Trophoblast cell (in vitro differentiated cells and primary cell): ENCODE measurements around the gene ZBTB20.

Experiments used
- DNase-seq, 2 donors: peaks; one replicate each; pipeline ENCODE4 v3.0.0-alpha.2; 2016
- H2AFZ ChIP-seq: 2 replicates; pipeline ENCODE4 v1.6.1; 2013; ENCODE audit warnings: low read length, moderate library complexity, mild to moderate bottlenecking; ENCODE audit not compliant: insufficient read depth, poor library complexity
- H2AK5ac ChIP-seq: 2 replicates; pipeline ENCODE4 v1.6.1; 2013; ENCODE audit warnings: mild to moderate bottlenecking, low read length
- H2BK120ac ChIP-seq: 2 replicates; pipeline ENCODE4 v1.6.1; 2013; ENCODE audit warnings: low read length, mild to moderate bottlenecking, moderate library complexity; ENCODE audit not compliant: insufficient read depth, poor library complexity
- H2BK12ac ChIP-seq: 2 replicates; pipeline ENCODE4 v1.6.1; 2013; ENCODE audit warnings: mild to moderate bottlenecking, low read length, moderate library complexity
- H2BK5ac ChIP-seq: 2 replicates; pipeline ENCODE4 v1.6.1; 2013; ENCODE audit warnings: low read length, low read depth, moderate library complexity, mild to moderate bottlenecking; ENCODE audit not compliant: poor library complexity
- H3K14ac ChIP-seq: 2 replicates; pipeline ENCODE4 v1.6.1; 2013; ENCODE audit warnings: mild to moderate bottlenecking, low read length
- H3K18ac ChIP-seq: 2 replicates; pipeline ENCODE4 v1.6.1; 2013; ENCODE audit warnings: mild to moderate bottlenecking, low read length
- H3K23ac ChIP-seq: 2 replicates; pipeline ENCODE4 v1.6.1; 2013; ENCODE audit warnings: low read length
- H3K27ac ChIP-seq: 2 replicates; pipeline ENCODE4 v1.5.1; 2013; ENCODE audit warnings: low read depth, mild to moderate bottlenecking, inconsistent platforms, low read length, moderate library complexity
- H3K27me3 ChIP-seq: 2 replicates; pipeline ENCODE4 v1.6.1; 2013; ENCODE audit warnings: inconsistent platforms, mild to moderate bottlenecking, low read length, moderate library complexity; ENCODE audit not compliant: insufficient read depth
- H3K36me3 ChIP-seq, 2 experiments: 1 replicate in 1 of 2; 2 replicates in 1 of 2; pipeline ENCODE4 v1.6.1; 2013; ENCODE audit warnings: low read length in 2 of 2, mild to moderate bottlenecking in 2 of 2, moderate library complexity in 1 of 2; ENCODE audit not compliant: insufficient read depth in 2 of 2, control insufficient read depth in 1 of 2
- H3K4ac ChIP-seq: 2 replicates; pipeline ENCODE4 v1.6.1; 2013; ENCODE audit warnings: low read depth, mild to moderate bottlenecking, low read length, moderate library complexity
- H3K4me1 ChIP-seq, 2 experiments: 1 replicate in 1 of 2; 2 replicates in 1 of 2; pipeline ENCODE4 v1.6.1; 2013; ENCODE audit warnings: low read length in 2 of 2, mild to moderate bottlenecking in 2 of 2, moderate library complexity in 1 of 2; ENCODE audit not compliant: insufficient read depth in 2 of 2, control insufficient read depth in 1 of 2
- H3K4me2 ChIP-seq: 2 replicates; pipeline ENCODE4 v1.6.1; 2013; ENCODE audit warnings: inconsistent platforms, mild to moderate bottlenecking, low read length, moderate library complexity
- H3K4me3 ChIP-seq: 2 replicates; pipeline ENCODE4 v1.5.1; 2013; ENCODE audit warnings: mild to moderate bottlenecking, low read depth, low read length, inconsistent platforms
- H3K79me1 ChIP-seq: one replicate; pipeline ENCODE4 v1.6.1; 2013; ENCODE audit warnings: low read length
- H3K79me2 ChIP-seq: 2 replicates; pipeline ENCODE4 v1.6.1; 2013; ENCODE audit warnings: low read length, mild to moderate bottlenecking; ENCODE audit not compliant: control insufficient read depth, insufficient read depth, poor library complexity
- H3K9ac ChIP-seq: 2 replicates; pipeline ENCODE4 v1.6.1; 2013; ENCODE audit warnings: mild to moderate bottlenecking, low read length
- H3K9me3 ChIP-seq: 2 replicates; pipeline ENCODE4 v1.6.1; 2013; ENCODE audit warnings: low read depth, mild to moderate bottlenecking, control low read depth, inconsistent platforms, low read length; ENCODE audit not compliant: insufficient read depth
- H4K12ac ChIP-seq: 2 replicates; pipeline ENCODE4 v1.6.1; 2013; ENCODE audit warnings: low read depth, mild to moderate bottlenecking, low read length, moderate library complexity
- H4K8ac ChIP-seq: 2 replicates; pipeline ENCODE4 v1.6.1; 2013; ENCODE audit warnings: low read depth, mild to moderate bottlenecking, low read length, moderate library complexity
- H4K91ac ChIP-seq: one replicate; pipeline ENCODE4 v1.6.1; 2013; ENCODE audit warnings: low read depth, mild to moderate bottlenecking, low read length, moderate library complexity
- WGBS: extraction: QIAGEN DNeasy Blood & Tissue Kit; methylation state at CpG from one replicate; pipeline ENCODE4 v1.1.7; 2013; ENCODE audit warnings: missing lambda C conversion rate; ENCODE audit not compliant: insufficient read length, insufficient coverage; ENCODE audit errors: extremely low coverage; 5-methylcytosine and 5-hydroxymethylcytosine counted together

ZBTB20 gene

GRCh38 chr3:114466816-114467215 lies 680.3 kb downstream of the ZBTB20 start:
- no peaks in the 10 kb centered on the region for H3K79me1 ChIP-seq
- no peak overlapping the region for H3K4me2 ChIP-seq
- WGBS = no CpG with 5 or more reads among the region's 4 CpGs
- H4K12ac ChIP-seq = no peak overlapping the region
- H3K27ac ChIP-seq = no peak overlapping the region
- no peak overlapping the region for H2AFZ ChIP-seq
- no peak overlapping the region for H4K8ac ChIP-seq
- H2AK5ac ChIP-seq = no peak overlapping the region
- H3K27me3 ChIP-seq = no peaks in the 10 kb centered on the region
- H3K9me3 ChIP-seq = no peaks in the 10 kb centered on the region
- H3K4me3 ChIP-seq = no peak overlapping the region
- no peak overlapping the region for H2BK120ac ChIP-seq
- H2BK5ac ChIP-seq = no peak overlapping the region
- H2BK12ac ChIP-seq = no peak overlapping the region
- no peak overlapping the region for H3K4ac ChIP-seq
- H3K18ac ChIP-seq = no peak overlapping the region
- H3K36me3 ChIP-seq = no peaks in the 10 kb centered on the region
- H3K23ac ChIP-seq = no peak overlapping the region
- no peak overlapping the region for H3K14ac ChIP-seq
- H3K9ac ChIP-seq = no peak overlapping the region
- DNase-seq = no peak
- no peaks in the 10 kb centered on the region for H3K4me1 ChIP-seq
- no peaks in the 10 kb centered on the region for H3K79me2 ChIP-seq
- no peak overlapping the region for H4K91ac ChIP-seq

- Histone ChIP-seq H4K91ac (no peak overlapping the region), H3K4me2 (no peak overlapping the region), H3K79me1 (no peaks in the 10 kb centered on the region), H2AFZ (no peak overlapping the region), H4K8ac (no peak overlapping the region), H3K27me3 (no peaks in the 10 kb centered on the region), H2BK120ac (no peak overlapping the region), H3K23ac (no peak overlapping the region), H3K36me3 (no peaks in the 10 kb centered on the region), H3K4me1 (no peaks in the 10 kb centered on the region), H3K27ac (no peak overlapping the region), H2BK12ac (no peak overlapping the region), H3K79me2 (no peaks in the 10 kb centered on the region), H3K14ac (no peak overlapping the region), H3K9me3 (no peaks in the 10 kb centered on the region), H3K9ac (no peak overlapping the region), H2AK5ac (no peak overlapping the region), H3K18ac (no peak overlapping the region), H2BK5ac (no peak overlapping the region), H3K4ac (no peak overlapping the region), H3K4me3 (no peak overlapping the region), H4K12ac (no peak overlapping the region)
- no peak for DNase-seq
- WGBS = no CpG with 5 or more reads among the region's 2 CpGs
Observed at GRCh38 chr3:114466251-114466650, 680.8 kb downstream of the ZBTB20 start.

GRCh38 chr3:114464548-114464947 lies 682.5 kb downstream of the ZBTB20 start:
- H3K9ac ChIP-seq = no peak overlapping the region
- no peaks in the 10 kb centered on the region for H3K79me1 ChIP-seq
- no peak overlapping the region for H2AK5ac ChIP-seq
- no peaks in the 10 kb centered on the region for H3K27me3 ChIP-seq
- no peak overlapping the region for H4K12ac ChIP-seq
- H2BK5ac ChIP-seq = no peak overlapping the region
- H3K18ac ChIP-seq = no peak overlapping the region
- no peak overlapping the region for H3K4me2 ChIP-seq
- no peak overlapping the region for H3K4ac ChIP-seq
- no peak overlapping the region for H3K23ac ChIP-seq
- no peak overlapping the region for H4K91ac ChIP-seq
- no peaks in the 10 kb centered on the region for H3K4me1 ChIP-seq
- no peak overlapping the region for H2BK120ac ChIP-seq
- no peaks in the 10 kb centered on the region for H3K36me3 ChIP-seq
- no peak overlapping the region for H4K8ac ChIP-seq
- no peak overlapping the region for H3K4me3 ChIP-seq
- no peak overlapping the region for H3K27ac ChIP-seq
- no peak overlapping the region for H2AFZ ChIP-seq
- H3K79me2 ChIP-seq = no peaks in the 10 kb centered on the region
- no peak overlapping the region for H3K14ac ChIP-seq
- DNase-seq = no peak
- H2BK12ac ChIP-seq = no peak overlapping the region
- H3K9me3 ChIP-seq = no peaks in the 10 kb centered on the region

GRCh38 chr3:114462750-114463149 lies 684.3 kb downstream of the ZBTB20 start:
- H3K9ac ChIP-seq = no peak overlapping the region
- no peak overlapping the region for H3K4ac ChIP-seq
- H3K23ac ChIP-seq = no peak overlapping the region
- H2AFZ ChIP-seq = no peak overlapping the region
- WGBS = no CpG with 5 or more reads among the region's 3 CpGs
- H3K79me2 ChIP-seq = no peaks in the 10 kb centered on the region
- H2AK5ac ChIP-seq = no peak overlapping the region
- no peak overlapping the region for H2BK12ac ChIP-seq
- no peak overlapping the region for H4K12ac ChIP-seq
- no peak overlapping the region for H3K18ac ChIP-seq
- H3K27me3 ChIP-seq = no peaks in the 10 kb centered on the region
- no peak overlapping the region for H3K4me3 ChIP-seq
- no peaks in the 10 kb centered on the region for H3K4me1 ChIP-seq
- H3K9me3 ChIP-seq = no peaks in the 10 kb centered on the region
- H3K27ac ChIP-seq = no peak overlapping the region
- no peak overlapping the region for H2BK120ac ChIP-seq
- H3K79me1 ChIP-seq = no peaks in the 10 kb centered on the region
- H2BK5ac ChIP-seq = no peak overlapping the region
- no peak for DNase-seq
- H3K14ac ChIP-seq = no peak overlapping the region
- H3K36me3 ChIP-seq = no peaks in the 10 kb centered on the region
- no peak overlapping the region for H4K8ac ChIP-seq
- no peak overlapping the region for H4K91ac ChIP-seq
- no peak overlapping the region for H3K4me2 ChIP-seq
